Measurements from ENCODE around the gene IRF2. TPM values are rescaled to one million over a fixed set of nuclear protein-coding genes. Genes with fewer than 3 reads are reported as not detected.

IRF2 gene
- total and polyA plus RNA-seq, 2 of the 8 experiments (the other 6 are each of a cell fraction or from before 2014, with no cell fraction given): 13.8 to 17.0 TPM

DNA sequence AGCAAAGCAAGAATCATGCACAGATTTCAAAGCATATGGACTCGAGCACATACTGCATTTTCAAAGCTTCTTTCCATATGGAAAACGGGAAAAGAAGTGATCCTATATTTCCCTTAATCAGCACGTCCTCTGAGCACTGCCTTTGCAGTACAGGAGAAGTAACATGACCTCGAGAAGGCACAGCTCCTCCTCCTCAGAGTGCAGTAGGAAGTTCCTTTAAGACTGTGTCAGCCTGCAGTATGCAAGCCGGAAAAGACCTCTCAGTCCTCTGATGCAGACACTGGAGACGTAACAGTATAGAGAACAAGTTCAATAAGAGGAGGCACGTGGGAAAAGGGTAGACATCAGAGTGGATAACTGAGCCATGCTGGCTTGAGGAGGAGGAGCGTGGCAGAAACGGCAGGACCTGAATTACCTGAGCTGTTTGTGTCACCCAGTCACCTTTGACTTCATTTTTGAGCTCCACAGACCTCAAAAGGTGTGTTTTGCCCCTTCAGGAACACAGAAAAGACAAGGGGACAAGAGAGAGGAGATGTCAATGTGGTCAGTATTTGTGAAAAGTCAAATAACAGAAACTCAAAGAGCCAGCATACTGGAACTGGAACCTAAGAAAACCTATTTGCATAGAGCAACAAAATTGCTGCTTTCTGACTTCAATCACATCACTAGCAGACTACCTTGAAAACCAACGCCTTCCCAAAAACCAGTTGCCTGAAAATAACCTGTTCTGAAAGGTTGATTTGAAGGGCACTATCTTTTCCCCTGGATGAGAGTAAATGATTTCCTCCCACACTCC, 20.8 kb downstream of the IRF2 start:
- no peak overlapping the region for H3K4me3 ChIP-seq (ENCODE audit: extremely low read depth in 1 of 4, insufficient read depth in 2 of 4, low read depth in 3 of 4, low read length in 4 of 4)
- ChIA-PET POLR2A (ENCODE audit: partially characterized antibody) (interaction anchor here (0.6 to 0.9 kb wide), 2 partner anchors 17 to 1129 kb away, joined by 3 read pairs; no protein-coding TSS in a partner anchor), CTCF (ENCODE audit: partially characterized antibody) (interaction anchor here (1.0 to 1.9 kb wide), 2 partner anchors 12 to 53 kb away, joined by 3 to 4 read pairs; no protein-coding TSS in a partner anchor)

More for the DNA sequence above, 20.8 kb downstream of the IRF2 start:
- no peak overlapping the region for H2BK120ac ChIP-seq (replicated peaks; ENCODE audit: low read depth, low read length)
- H4K91ac ChIP-seq (replicated peaks; ENCODE audit: insufficient read length, low read length): no peak overlapping the region
- no peaks in the 10 kb centered on the region for H3K23me2 ChIP-seq (ENCODE audit: low read depth, low read length)
- no peak overlapping the region for H3K4ac ChIP-seq (replicated peaks; ENCODE audit: insufficient read length, low read depth, low read length)
- no peaks in the 10 kb centered on the region for H3K9me3 ChIP-seq (ENCODE audit: insufficient read depth in 2 of 2, low read depth in 1 of 2, low read length in 1 of 2)
- FAIRE-seq: no peak
- no peak for DNase-seq (ENCODE audit: low read depth in 1 of 2, low spot score in 2 of 2)
- H4K20me1 ChIP-seq (replicated peaks in 1 of 2; ENCODE audit: control insufficient read depth in 1 of 2, insufficient read depth in 2 of 2, low read length in 2 of 2): peaks cover 3 to 6% of the 10 kb centered on the region in 2 experiments
- peak overlapping the region; percentile 20 for H2BK5ac ChIP-seq (ENCODE audit: low read depth, low read length)
- no peak overlapping the region for H3K14ac ChIP-seq (ENCODE audit: insufficient read length)
- H3K4me2 ChIP-seq (ENCODE audit: insufficient read depth in 1 of 2, low read depth in 2 of 2, low read length in 2 of 2): peak overlapping the region; percentile 30 to 31; a peak in 3 of 4 replicates
- H2AFZ ChIP-seq (ENCODE audit: low read length): no peak overlapping the region
- H3K79me2 ChIP-seq (ENCODE audit: control insufficient read depth in 1 of 2, insufficient read depth in 2 of 2, low read length in 2 of 2): peaks cover 0 to 94% of the 10 kb centered on the region in 2 experiments; a peak in 3 of 4 replicates
- WGBS, 2 experiments (ENCODE audit: extremely low coverage in 1 of 2, insufficient coverage in 1 of 2, insufficient read length in 1 of 2, insufficient replicate concordance in 2 of 2, low coverage in 1 of 2, low lambda C conversion rate in 2 of 2, missing lambda C conversion rate in 1 of 2): 53% methylated on average over 10 of the region's 10 CpGs; no CpG with 5 or more reads in 1 of the 2 experiments
- peak; percentile 26; the same call in 1 of the 2 replicates for TF ChIP-seq MAFK (IDR thresholded peaks at IDR 0.05; ENCODE audit: low read depth, low read length)
- no peak for TF ChIP-seq CHD2 (IDR thresholded peaks at IDR 0.05; ENCODE audit: low read length)
- no peaks in the 10 kb centered on the region for H3K27me3 ChIP-seq (replicated peaks in 1 of 4; ENCODE audit: control insufficient read depth in 3 of 4, extremely low read depth in 1 of 4, insufficient read depth in 3 of 4, low read length in 3 of 4)
- no peak overlapping the region for H3K18ac ChIP-seq (ENCODE audit: extremely low read depth, low read length)
- no peaks in the 10 kb centered on the region for H3K36me3 ChIP-seq (ENCODE audit: control insufficient read depth in 2 of 4, insufficient read depth in 4 of 4, low read length in 3 of 4)
- no peak overlapping the region for H2AK5ac ChIP-seq (ENCODE audit: low read depth, low read length)
- H3K27ac ChIP-seq (ENCODE audit: low read depth, low read length): no peak overlapping the region
- peaks cover 6% of the 10 kb centered on the region; the same call in 1 of the 2 replicates for H3K79me1 ChIP-seq (ENCODE audit: low read depth, low read length)
- H2BK15ac ChIP-seq (ENCODE audit: low read length): peak overlapping the region; percentile 5; the same call in 1 of the 2 replicates
- no peak overlapping the region for H3K56ac ChIP-seq (replicated peaks; ENCODE audit: insufficient read length, low read depth, low read length)
- H3K9ac ChIP-seq (replicated peaks in 1 of 4; ENCODE audit: extremely low read depth in 1 of 4, low read depth in 3 of 4, low read length in 3 of 4): no peak overlapping the region
- 0 out of 2 replicates have a peak overlapping the region, but pooled peaks have one; percentile 44 for H2BK20ac ChIP-seq (ENCODE audit: low read length)
- H4K5ac ChIP-seq (ENCODE audit: insufficient read length, low read depth, low read length): no peak overlapping the region
- no peak overlapping the region for H4K8ac ChIP-seq (ENCODE audit: extremely low read depth, insufficient read depth, low read length)
- H3K23ac ChIP-seq (ENCODE audit: insufficient read length): no peak overlapping the region
- peaks cover 9 to 25% (median 15%) of the 10 kb centered on the region in 4 experiments for H3K4me1 ChIP-seq (replicated peaks in 1 of 4; ENCODE audit: control insufficient read depth in 3 of 4, insufficient read depth in 4 of 4, low read length in 3 of 4)
- H2BK12ac ChIP-seq (ENCODE audit: low read depth, low read length): peak overlapping the region; percentile 11
